ENCODE measurements around the gene TMEM163.

DNA sequence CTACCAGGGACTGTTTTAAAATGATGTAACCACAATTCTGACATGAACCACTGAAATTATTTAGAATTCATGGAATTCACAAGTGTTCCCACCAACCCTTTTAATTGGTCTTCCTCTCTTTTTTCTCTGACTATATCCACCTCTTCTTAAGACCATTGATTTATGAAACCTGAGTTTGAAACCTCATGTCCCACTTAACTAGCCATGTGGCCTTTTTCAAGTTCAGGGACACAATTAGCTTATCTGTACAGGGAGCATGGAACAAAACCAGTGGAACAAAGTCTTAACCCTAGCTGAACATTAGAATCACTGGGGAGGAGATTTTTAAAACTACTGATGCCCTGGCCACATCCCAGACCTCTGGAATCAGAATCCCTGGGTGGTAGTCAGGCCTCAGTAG, 41.6 kb upstream of the TMEM163 start:
- TF ChIP-seq, protein P1, sequence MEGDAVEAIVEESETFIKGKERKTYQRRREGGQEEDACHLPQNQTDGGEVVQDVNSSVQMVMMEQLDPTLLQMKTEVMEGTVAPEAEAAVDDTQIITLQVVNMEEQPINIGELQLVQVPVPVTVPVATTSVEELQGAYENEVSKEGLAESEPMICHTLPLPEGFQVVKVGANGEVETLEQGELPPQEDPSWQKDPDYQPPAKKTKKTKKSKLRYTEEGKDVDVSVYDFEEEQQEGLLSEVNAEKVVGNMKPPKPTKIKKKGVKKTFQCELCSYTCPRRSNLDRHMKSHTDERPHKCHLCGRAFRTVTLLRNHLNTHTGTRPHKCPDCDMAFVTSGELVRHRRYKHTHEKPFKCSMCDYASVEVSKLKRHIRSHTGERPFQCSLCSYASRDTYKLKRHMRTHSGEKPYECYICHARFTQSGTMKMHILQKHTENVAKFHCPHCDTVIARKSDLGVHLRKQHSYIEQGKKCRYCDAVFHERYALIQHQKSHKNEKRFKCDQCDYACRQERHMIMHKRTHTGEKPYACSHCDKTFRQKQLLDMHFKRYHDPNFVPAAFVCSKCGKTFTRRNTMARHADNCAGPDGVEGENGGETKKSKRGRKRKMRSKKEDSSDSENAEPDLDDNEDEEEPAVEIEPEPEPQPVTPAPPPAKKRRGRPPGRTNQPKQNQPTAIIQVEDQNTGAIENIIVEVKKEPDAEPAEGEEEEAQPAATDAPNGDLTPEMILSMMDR (IDR thresholded peaks at IDR 0.05): no peak
- no peak for TF ChIP-seq POLR2A (IDR thresholded peaks at IDR 0.05)
- TF ChIP-seq POLR2AphosphoS5 (IDR thresholded peaks at IDR 0.05): no peak
